ENCODE results near the gene VPS54.

GRCh38 chr2:64067326-64067725 lies 48.1 kb upstream of the VPS54 start:
- no peak for TF ChIP-seq CTCF (IDR thresholded peaks at IDR 0.05)
- TF ChIP-seq POLR2AphosphoS5 (IDR thresholded peaks at IDR 0.05; ENCODE audit: low read depth, low read length), result no peak
- no peak for TF ChIP-seq REST (IDR thresholded peaks at IDR 0.05; ENCODE audit: insufficient read depth in 1 of 2, low read depth in 2 of 2, low read length in 1 of 2)
- TF ChIP-seq SIN3A (IDR thresholded peaks at IDR 0.05; ENCODE audit: borderline replicate concordance, insufficient read depth, low read depth, low read length), result no peak
